Neural progenitor cell (in vitro differentiated cells): ENCODE results near the gene MRGPRX3. TPM values are rescaled to one million over a fixed set of nuclear protein-coding genes. Genes with fewer than 3 reads are reported as not detected.

Experiments
- DNase-seq: peaks from one replicate; pipeline ENCODE4 v3.0.0-alpha.2; 2016; ENCODE audit warnings: low spot score
- H2AFZ ChIP-seq: fragments of 200-600 bp; sonication (generic); replicated peaks from 2 replicates; pipeline ENCODE4 v1.6.1; 2016; ENCODE audit warnings: antibody characterized with exemption
- H3F3A ChIP-seq: fragments of 200-600 bp; sonication (generic); 2 replicates; pipeline ENCODE4 v1.6.1; 2016; ENCODE audit warnings: antibody characterized with exemption, low read depth
- H3K27ac ChIP-seq: fragments of 200-600 bp; sonication (generic); 2 replicates; pipeline ENCODE4 v1.5.1; 2016; ENCODE audit warnings: mild to moderate bottlenecking
- H3K27me3 ChIP-seq: fragments of 200-600 bp; sonication (generic); 2 replicates; pipeline ENCODE4 v1.6.1; 2016; ENCODE audit warnings: mild to moderate bottlenecking, moderate library complexity
- H3K36me3 ChIP-seq: fragments of 200-600 bp; sonication (generic); 2 replicates; pipeline ENCODE4 v1.5.1; 2016
- H3K4me1 ChIP-seq: fragments of 200-600 bp; sonication (generic); 2 replicates; pipeline ENCODE4 v1.6.1; 2016; ENCODE audit warnings: mixed run types
- H3K4me2 ChIP-seq: fragments of 200-600 bp; sonication (generic); 2 replicates; pipeline ENCODE4 v1.6.1; 2016
- H3K4me3 ChIP-seq: fragments of 200-600 bp; sonication (generic); 2 replicates; pipeline ENCODE4 v1.5.1; 2016
- H3K79me2 ChIP-seq: fragments of 200-600 bp; sonication (generic); 2 replicates; pipeline ENCODE4 v1.6.1; 2016; ENCODE audit warnings: low read depth
- H3K9ac ChIP-seq: fragments of 200-600 bp; sonication (generic); 2 replicates; pipeline ENCODE4 v1.6.1; 2016
- H3K9me3 ChIP-seq: fragments of 200-600 bp; sonication (generic); 2 replicates; pipeline ENCODE4 v1.5.1; 2016; ENCODE audit warnings: low read depth
- H4K20me1 ChIP-seq: fragments of 200-600 bp; sonication (generic); 2 replicates; pipeline ENCODE4 v1.6.1; 2016; ENCODE audit warnings: low read depth
- H3K27ac Mint-ChIP-seq: 3 replicates; pipeline ENCODE4 v1.8.0; 2021; ENCODE audit warnings: mixed read lengths
- H3K27me3 Mint-ChIP-seq: 2 replicates; pipeline ENCODE4 v1.8.0; 2022; ENCODE audit warnings: low read depth, mild to moderate bottlenecking, inconsistent platforms, moderate library complexity, mixed read lengths; ENCODE audit not compliant: insufficient read depth
- H3K36me3 Mint-ChIP-seq: 3 replicates; pipeline ENCODE4 v1.8.0; 2021; ENCODE audit warnings: mixed read lengths
- H3K4me1 Mint-ChIP-seq: 3 replicates; pipeline ENCODE4 v1.8.0; 2021; ENCODE audit warnings: mixed read lengths
- H3K4me3 Mint-ChIP-seq: 3 replicates; pipeline ENCODE4 v1.8.0; 2021; ENCODE audit warnings: mild to moderate bottlenecking, moderate library complexity, mixed read lengths
- H3K9me3 Mint-ChIP-seq: 3 replicates; pipeline ENCODE4 v1.8.0; 2020; ENCODE audit warnings: mixed read lengths
- CTCF ChIP-seq: fragments of 200-600 bp; sonication (generic); IDR thresholded peaks from 2 replicates; pipeline ENCODE4 v1.5.1; 2017; ENCODE audit warnings: antibody characterized with exemption, mild to moderate bottlenecking
- EZH2 ChIP-seq: fragments of 200-600 bp; sonication (generic); IDR thresholded peaks from 2 replicates; pipeline ENCODE4 v1.6.1; 2017; ENCODE audit warnings: antibody characterized with exemption, mild to moderate bottlenecking, moderate library complexity
- EZH2phosphoT487 ChIP-seq: fragments of 200-600 bp; sonication (generic); IDR thresholded peaks from 2 replicates; pipeline ENCODE4 v1.6.1; 2017; ENCODE audit warnings: antibody characterized with exemption
- total RNA-seq: library from RNA; depleted of rRNA; stranded (reverse); fragments of >200 nt; gene quantifications from 2 replicates; pipeline ENCODE4 v1.2.3, GENCODE V29; 2015; ENCODE audit warnings: low replicate concordance

Gene MRGPRX3
- total RNA-seq, result not detected in 2 replicates

GRCh38 chr11:18132341-18132740 lies at the start of gene MRGPRX3:
Gene MRGPRX3, plus strand, starts transcription at chr11:18132571. Its CDS starts 4,632 bp downstream, at chr11:18137203.
- H3K4me2 ChIP-seq, result no peak within 1 kb of the TSS
- H3K4me3 Mint-ChIP-seq, result no peak within 1 kb of the TSS
- H3K79me2 ChIP-seq, result no peaks in the 10 kb centered on the region
- no peaks in the 10 kb centered on the region for H3K36me3 ChIP-seq
- no peaks in the 10 kb centered on the region for H3K27me3 ChIP-seq
- H3K4me1 ChIP-seq, result no peaks in the 10 kb centered on the region
- no peaks in the 10 kb centered on the region for H3K4me1 Mint-ChIP-seq
- peak within 1 kb of the TSS; percentile 20 for H2AFZ ChIP-seq
- no peak within 1 kb of the TSS for H3K27ac Mint-ChIP-seq
- no peak within 1 kb of the TSS for H3K4me3 ChIP-seq
- peaks cover 3% of the 10 kb centered on the region for H3K9me3 Mint-ChIP-seq
- no peak for DNase-seq
- H4K20me1 ChIP-seq, result no peaks in the 10 kb centered on the region
- H3K9ac ChIP-seq, result no peak within 1 kb of the TSS
- H3K36me3 Mint-ChIP-seq, result no peaks in the 10 kb centered on the region
- H3K27ac ChIP-seq, result no peak within 1 kb of the TSS
- H3K9me3 ChIP-seq, result no peaks in the 10 kb centered on the region
- no peak for TF ChIP-seq CTCF
- no peak for TF ChIP-seq EZH2
- H3K27me3 Mint-ChIP-seq, result peaks cover 15% of the 10 kb centered on the region
- H3F3A ChIP-seq, result no peaks in the 10 kb centered on the region

- DNase-seq, result no peak
- no peak overlapping the region for H3K9ac ChIP-seq
- no peaks in the 10 kb centered on the region for H3F3A ChIP-seq
- H2AFZ ChIP-seq, result no peak overlapping the region
- H4K20me1 ChIP-seq, result no peaks in the 10 kb centered on the region
- no peaks in the 10 kb centered on the region for H3K27me3 ChIP-seq
- peaks cover 33% of the 10 kb centered on the region for H3K36me3 ChIP-seq
- H3K27ac Mint-ChIP-seq, result no peak overlapping the region
- no peaks in the 10 kb centered on the region for H3K4me1 Mint-ChIP-seq
- no peak overlapping the region for H3K27ac ChIP-seq
- H3K4me3 Mint-ChIP-seq, result no peak overlapping the region
- H3K9me3 Mint-ChIP-seq, result no peaks in the 10 kb centered on the region
- H3K36me3 Mint-ChIP-seq, result peaks cover 12% of the 10 kb centered on the region
- H3K4me2 ChIP-seq, result no peak overlapping the region
- no peaks in the 10 kb centered on the region for H3K9me3 ChIP-seq
- TF ChIP-seq EZH2, result no peak
- no peak for TF ChIP-seq CTCF
- no peak for TF ChIP-seq EZH2phosphoT487
- peaks cover 3% of the 10 kb centered on the region for H3K79me2 ChIP-seq
- no peaks in the 10 kb centered on the region for H3K27me3 Mint-ChIP-seq
- no peaks in the 10 kb centered on the region for H3K4me1 ChIP-seq
- no peak overlapping the region for H3K4me3 ChIP-seq
Observed at GRCh38 chr11:18088366-18088765, 44.0 kb upstream of the MRGPRX3 start.

- TF ChIP-seq EZH2phosphoT487 (no peak), CTCF (no peak), EZH2 (no peak)
- Histone ChIP-seq H4K20me1 (peaks cover under 1% of the 10 kb centered on the region), H3K79me2 (peaks cover 6% of the 10 kb centered on the region), H3K4me2 (no peak overlapping the region), H3F3A (no peaks in the 10 kb centered on the region), H3K4me3 (no peak overlapping the region), H2AFZ (no peak overlapping the region), H3K27me3 (no peaks in the 10 kb centered on the region), H3K9me3 (no peaks in the 10 kb centered on the region), H3K4me1 (no peaks in the 10 kb centered on the region), H3K27ac (no peak overlapping the region), H3K36me3 (peaks cover 33% of the 10 kb centered on the region), H3K9ac (no peak overlapping the region)
- H3K27ac Mint-ChIP-seq, result no peak overlapping the region
- H3K4me1 Mint-ChIP-seq, result no peaks in the 10 kb centered on the region
- peaks cover 14% of the 10 kb centered on the region for H3K36me3 Mint-ChIP-seq
- no peaks in the 10 kb centered on the region for H3K27me3 Mint-ChIP-seq
- DNase-seq, result no peak
- H3K4me3 Mint-ChIP-seq, result no peak overlapping the region
- H3K9me3 Mint-ChIP-seq, result no peaks in the 10 kb centered on the region
Observed at GRCh38 chr11:18088966-18089365, 43.4 kb upstream of the MRGPRX3 start.
